HepG2 (cell line): ENCODE data around the gene CDC20. TPM values are rescaled to one million over a fixed set of nuclear protein-coding genes. Genes with fewer than 3 reads are reported as not detected.

Experiments
- CENPT ChIP-seq: sonication (generic); formaldehyde crosslinking; IDR thresholded peaks from 2 replicates; pipeline ENCODE4 v1.8.0; 2022; ENCODE audit warnings: low read depth, mild to moderate bottlenecking, moderate library complexity, missing genetic modification reagents
- HOXD1 ChIP-seq: sonication (generic); formaldehyde crosslinking; IDR thresholded peaks from 2 replicates; pipeline ENCODE4 v1.5.0; 2020; ENCODE audit warnings: missing genetic modification reagents
- ISL2 ChIP-seq: sonication (generic); formaldehyde crosslinking; IDR thresholded peaks from 2 replicates; pipeline ENCODE4 v1.5.0; 2020; ENCODE audit warnings: missing genetic modification reagents
- NPAS2 ChIP-seq: sonication (generic); formaldehyde crosslinking; IDR thresholded peaks from 2 replicates; pipeline ENCODE4 v1.8.0; 2022; ENCODE audit warnings: mild to moderate bottlenecking, missing genetic modification reagents, borderline replicate concordance
- PITX1 ChIP-seq: sonication (generic); formaldehyde crosslinking; IDR thresholded peaks from 2 replicates; pipeline ENCODE4 v1.5.1; 2020; ENCODE audit warnings: mild to moderate bottlenecking, missing genetic modification reagents
- SMARCC2 ChIP-seq: fragments of 450-650 bp; IDR thresholded peaks from 2 replicates; pipeline ENCODE4 v1.6.1; 2017; ENCODE audit warnings: antibody characterized with exemption, mild to moderate bottlenecking
- SP5 ChIP-seq: IDR thresholded peaks from 2 replicates; pipeline ENCODE4 v1.6.1; 2016; ENCODE audit warnings: low read depth, borderline replicate concordance
- SUZ12 ChIP-seq: fragments of 150-350 bp; IDR thresholded peaks from 2 replicates; pipeline ENCODE4 v1.6.1; 2014; ENCODE audit warnings: low read depth, low read length
- ZGPAT ChIP-seq: IDR thresholded peaks from 2 replicates; pipeline ENCODE4 v1.6.1; 2016; ENCODE audit warnings: mild to moderate bottlenecking
- ZMYM2 ChIP-seq: sonication (generic); formaldehyde crosslinking; IDR thresholded peaks from 2 replicates; pipeline ENCODE4 v1.8.0; 2022; ENCODE audit warnings: mild to moderate bottlenecking, missing genetic modification reagents
- ZNF142 ChIP-seq: sonication (generic); formaldehyde crosslinking; IDR thresholded peaks from 2 replicates; pipeline ENCODE4 v1.4.0; 2020; ENCODE audit warnings: missing genetic modification reagents
- ZSCAN9 ChIP-seq: IDR thresholded peaks from 2 replicates; pipeline ENCODE4 v1.6.1; 2016; ENCODE audit warnings: borderline replicate concordance
- ZUFSP ChIP-seq: sonication (generic); formaldehyde crosslinking; IDR thresholded peaks from 2 replicates; pipeline ENCODE4 v1.9.0; 2021; ENCODE audit warnings: missing genetic modification reagents, mild to moderate bottlenecking, borderline replicate concordance
- polyA plus RNA-seq, 8 experiments: library from polyadenylated mRNA; depleted of rRNA in 3 of 8; stranded (reverse) in 7 of 8; unstranded in 1 of 8; fragments of >200 nt; fragmentation: Illumina TruSeq in 4 of 8; extraction: Trizol in 4 of 8; gene quantifications; 2 replicates each; pipeline versions ENCODE4 v1.2.1 to v1.2.3, GENCODE V29; 2011 to 2016; ENCODE audit warnings: low read depth in 4 of 8, missing spikeins in 1 of 8, mixed read lengths in 1 of 8; ENCODE audit not compliant: insufficient read depth in 1 of 8
- total RNA-seq, 5 experiments: library from RNA; depleted of rRNA; stranded (reverse); fragments of >200 nt; fragmentation: Illumina TruSeq; extraction: Trizol; gene quantifications; 2 replicates each; pipeline ENCODE4 v1.2.3, GENCODE V29; 2016; ENCODE audit warnings: low read depth in 1 of 5
- TF ChIP-seq, protein P1 (sequence below): IDR thresholded peaks from 2 replicates; pipeline ENCODE4 v1.6.1; 2016; ENCODE audit warnings: low read depth, control low read depth
- TF ChIP-seq, protein P2 (sequence below): IDR thresholded peaks from 2 replicates; pipeline ENCODE4 v1.6.1; 2012; ENCODE audit warnings: low read length, improper control_type of control experiment

The CDC20 gene
- total and polyA plus RNA-seq, 2 of the 13 experiments (the other 11 are each of a cell fraction or from before 2014, with no cell fraction given) = 57.9 to 90.0 TPM

- TF ChIP-seq ZGPAT (CRISPR knock-in tag) = peak; percentile 95
- peak; percentile 87 for TF ChIP-seq ZNF142 (CRISPR knock-in tag)
- peak; percentile 76; the same call in 1 of the 2 replicates for TF ChIP-seq ZSCAN9
- TF ChIP-seq SUZ12 = no peak
- TF ChIP-seq ISL2 (CRISPR knock-in tag) = peak; percentile 70
- no peak; the same call in 1 of the 2 replicates for TF ChIP-seq SP5
- TF ChIP-seq HOXD1 = 0 out of 2 replicates have a peak, but pooled peaks have one; percentile 71
- TF ChIP-seq PITX1 = peak; percentile 40; the same call in 1 of the 2 replicates
- TF ChIP-seq CENPT (CRISPR knock-in tag) = peak; percentile 91
- TF ChIP-seq, protein P1, sequence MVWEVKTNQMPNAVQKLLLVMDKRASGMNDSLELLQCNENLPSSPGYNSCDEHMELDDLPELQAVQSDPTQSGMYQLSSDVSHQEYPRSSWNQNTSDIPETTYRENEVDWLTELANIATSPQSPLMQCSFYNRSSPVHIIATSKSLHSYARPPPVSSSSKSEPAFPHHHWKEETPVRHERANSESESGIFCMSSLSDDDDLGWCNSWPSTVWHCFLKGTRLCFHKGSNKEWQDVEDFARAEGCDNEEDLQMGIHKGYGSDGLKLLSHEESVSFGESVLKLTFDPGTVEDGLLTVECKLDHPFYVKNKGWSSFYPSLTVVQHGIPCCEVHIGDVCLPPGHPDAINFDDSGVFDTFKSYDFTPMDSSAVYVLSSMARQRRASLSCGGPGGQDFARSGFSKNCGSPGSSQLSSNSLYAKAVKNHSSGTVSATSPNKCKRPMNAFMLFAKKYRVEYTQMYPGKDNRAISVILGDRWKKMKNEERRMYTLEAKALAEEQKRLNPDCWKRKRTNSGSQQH (CRISPR knock-in tag) = peak; percentile 70
- TF ChIP-seq ZMYM2 = 0 out of 2 replicates have a peak, but pooled peaks have one; percentile 60
- TF ChIP-seq SMARCC2 = no peak
- no peak for TF ChIP-seq ZUFSP
- TF ChIP-seq NPAS2 (CRISPR knock-in tag) = no peak
- TF ChIP-seq, protein P2, sequence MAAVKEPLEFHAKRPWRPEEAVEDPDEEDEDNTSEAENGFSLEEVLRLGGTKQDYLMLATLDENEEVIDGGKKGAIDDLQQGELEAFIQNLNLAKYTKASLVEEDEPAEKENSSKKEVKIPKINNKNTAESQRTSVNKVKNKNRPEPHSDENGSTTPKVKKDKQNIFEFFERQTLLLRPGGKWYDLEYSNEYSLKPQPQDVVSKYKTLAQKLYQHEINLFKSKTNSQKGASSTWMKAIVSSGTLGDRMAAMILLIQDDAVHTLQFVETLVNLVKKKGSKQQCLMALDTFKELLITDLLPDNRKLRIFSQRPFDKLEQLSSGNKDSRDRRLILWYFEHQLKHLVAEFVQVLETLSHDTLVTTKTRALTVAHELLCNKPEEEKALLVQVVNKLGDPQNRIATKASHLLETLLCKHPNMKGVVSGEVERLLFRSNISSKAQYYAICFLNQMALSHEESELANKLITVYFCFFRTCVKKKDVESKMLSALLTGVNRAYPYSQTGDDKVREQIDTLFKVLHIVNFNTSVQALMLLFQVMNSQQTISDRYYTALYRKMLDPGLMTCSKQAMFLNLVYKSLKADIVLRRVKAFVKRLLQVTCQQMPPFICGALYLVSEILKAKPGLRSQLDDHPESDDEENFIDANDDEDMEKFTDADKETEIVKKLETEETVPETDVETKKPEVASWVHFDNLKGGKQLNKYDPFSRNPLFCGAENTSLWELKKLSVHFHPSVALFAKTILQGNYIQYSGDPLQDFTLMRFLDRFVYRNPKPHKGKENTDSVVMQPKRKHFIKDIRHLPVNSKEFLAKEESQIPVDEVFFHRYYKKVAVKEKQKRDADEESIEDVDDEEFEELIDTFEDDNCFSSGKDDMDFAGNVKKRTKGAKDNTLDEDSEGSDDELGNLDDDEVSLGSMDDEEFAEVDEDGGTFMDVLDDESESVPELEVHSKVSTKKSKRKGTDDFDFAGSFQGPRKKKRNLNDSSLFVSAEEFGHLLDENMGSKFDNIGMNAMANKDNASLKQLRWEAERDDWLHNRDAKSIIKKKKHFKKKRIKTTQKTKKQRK = no peak
Measured at GRCh38 chr1:43367904-43368645, 9.3 kb downstream of the CDC20 start, which contains the start of gene ELOVL1 (continued).
